Measurements from ENCODE around the gene ENTREP3. TPM values are rescaled to one million over a fixed set of nuclear protein-coding genes. Genes with fewer than 3 reads are reported as not detected.

ENTREP3 gene
- total and polyA plus RNA-seq, 4 donors: 8.4 to 28.7 (median 12.9) TPM

DNA sequence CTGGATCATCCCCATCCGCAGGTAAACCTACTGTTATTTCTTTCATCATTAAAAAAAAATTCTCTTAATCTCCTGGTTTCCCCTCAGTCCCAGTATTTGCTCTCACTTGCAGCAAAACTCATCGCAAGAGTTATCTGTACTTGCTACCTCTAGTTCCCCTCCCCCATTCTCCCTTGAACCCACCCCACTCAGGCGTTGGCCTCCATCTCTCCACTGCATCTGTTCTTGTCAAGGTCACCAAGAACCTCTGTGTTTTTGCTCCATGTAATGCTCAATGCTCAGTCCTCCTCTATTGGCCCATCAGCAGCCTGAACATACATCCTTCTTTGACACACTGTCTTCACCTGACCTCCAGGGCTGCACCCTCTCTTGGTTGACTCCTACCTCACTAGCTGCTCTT, 41.4 kb upstream of the ENTREP3 start:
- Histone ChIP-seq H3K4me3 (no peak overlapping the region), H3K27ac (ENCODE audit: low read depth in 1 of 2, low read length in 1 of 2) (no peak overlapping the region), H3K9ac (ENCODE audit: insufficient read depth in 1 of 2, low read length in 2 of 2) (no peak overlapping the region), H3K27me3 (ENCODE audit: control insufficient read depth in 3 of 3, insufficient read depth in 3 of 3, low read length in 2 of 3) (peaks cover 0 to 50% (median 35%) of the 10 kb centered on the region in 3 donors), H3K4me1 (ENCODE audit: control insufficient read depth in 5 of 5, insufficient read depth in 5 of 5, low read length in 5 of 5) (peaks cover 0 to 6% (median 0%) of the 10 kb centered on the region in 5 donors), H3K36me3 (ENCODE audit: control insufficient read depth in 4 of 4, insufficient read depth in 4 of 4, low read length in 4 of 4) (no peaks in the 10 kb centered on the region), H3K9me3 (ENCODE audit: control insufficient read depth in 4 of 4, insufficient read depth in 3 of 4, low read length in 3 of 4) (peaks cover 0 to 2% (median 0%) of the 10 kb centered on the region in 4 donors)
- TF ChIP-seq, protein P1, sequence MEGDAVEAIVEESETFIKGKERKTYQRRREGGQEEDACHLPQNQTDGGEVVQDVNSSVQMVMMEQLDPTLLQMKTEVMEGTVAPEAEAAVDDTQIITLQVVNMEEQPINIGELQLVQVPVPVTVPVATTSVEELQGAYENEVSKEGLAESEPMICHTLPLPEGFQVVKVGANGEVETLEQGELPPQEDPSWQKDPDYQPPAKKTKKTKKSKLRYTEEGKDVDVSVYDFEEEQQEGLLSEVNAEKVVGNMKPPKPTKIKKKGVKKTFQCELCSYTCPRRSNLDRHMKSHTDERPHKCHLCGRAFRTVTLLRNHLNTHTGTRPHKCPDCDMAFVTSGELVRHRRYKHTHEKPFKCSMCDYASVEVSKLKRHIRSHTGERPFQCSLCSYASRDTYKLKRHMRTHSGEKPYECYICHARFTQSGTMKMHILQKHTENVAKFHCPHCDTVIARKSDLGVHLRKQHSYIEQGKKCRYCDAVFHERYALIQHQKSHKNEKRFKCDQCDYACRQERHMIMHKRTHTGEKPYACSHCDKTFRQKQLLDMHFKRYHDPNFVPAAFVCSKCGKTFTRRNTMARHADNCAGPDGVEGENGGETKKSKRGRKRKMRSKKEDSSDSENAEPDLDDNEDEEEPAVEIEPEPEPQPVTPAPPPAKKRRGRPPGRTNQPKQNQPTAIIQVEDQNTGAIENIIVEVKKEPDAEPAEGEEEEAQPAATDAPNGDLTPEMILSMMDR (IDR thresholded peaks at IDR 0.05; ENCODE audit: control extremely low read depth, extremely low read depth): no peak
- no peak for DNase-seq
- WGBS, 2 donors: 81 to 90% methylated on average over 3 of the region's 3 CpGs
- ATAC-seq (ENCODE audit: insufficient read depth, low FRiP score): no peak

- ATAC-seq (ENCODE audit: insufficient read depth, low FRiP score): no peak
- TF ChIP-seq, protein P1 (IDR thresholded peaks at IDR 0.05; ENCODE audit: control extremely low read depth, extremely low read depth): no peak
- H3K27me3 ChIP-seq (ENCODE audit: control insufficient read depth in 3 of 3, insufficient read depth in 3 of 3, low read length in 2 of 3): peaks cover 0 to 50% (median 35%) of the 10 kb centered on the region in 3 donors
These were observed 40.6 kb upstream of the ENTREP3 start for GRCh38 chr1:155295942-155296267.

DNA sequence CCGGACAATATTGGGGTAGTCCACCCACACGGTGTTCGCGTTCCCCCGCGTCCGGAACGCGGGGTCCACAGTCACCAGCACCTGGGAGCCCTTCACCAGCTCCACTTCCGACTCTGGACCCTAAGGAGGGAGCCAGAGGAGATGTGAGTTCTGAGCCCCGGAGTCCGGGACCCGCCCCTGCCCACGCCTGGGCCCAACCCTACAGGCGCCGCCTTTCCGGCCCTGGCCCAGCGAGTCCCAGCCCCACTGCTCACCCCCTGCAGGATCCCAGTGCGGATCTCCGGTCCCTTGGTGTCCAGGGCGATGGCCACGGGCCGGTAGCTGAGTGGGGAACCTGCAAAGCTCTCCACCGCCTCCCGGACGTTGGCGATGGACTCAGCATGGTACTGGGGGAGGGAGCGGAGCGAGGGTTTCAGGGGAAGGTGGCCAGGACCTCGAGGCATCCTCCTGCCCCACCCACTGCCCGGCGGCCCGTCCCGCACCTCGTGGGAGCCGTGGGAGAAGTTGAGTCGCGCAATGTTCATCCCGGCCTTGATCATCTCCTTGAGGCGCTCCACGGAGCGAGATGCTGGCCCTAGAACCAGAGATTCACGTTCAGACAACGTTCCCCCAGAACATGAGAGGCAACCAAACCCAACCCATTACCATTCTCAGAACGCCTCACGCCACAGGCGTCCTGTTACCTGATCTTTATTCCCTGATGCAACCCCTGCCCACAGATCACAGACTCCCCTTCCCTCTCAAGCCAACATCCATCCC, 40.1 kb upstream of the ENTREP3 start:
- Histone ChIP-seq H3K27me3 (ENCODE audit: control insufficient read depth in 3 of 3, insufficient read depth in 3 of 3, low read length in 2 of 3) (peaks cover 0 to 50% (median 35%) of the 10 kb centered on the region in 3 donors), H3K36me3 (ENCODE audit: control insufficient read depth in 4 of 4, insufficient read depth in 4 of 4, low read length in 4 of 4) (no peaks in the 10 kb centered on the region), H3K4me3 (no peak overlapping the region), H3K27ac (ENCODE audit: low read depth in 1 of 2, low read length in 1 of 2) (no peak overlapping the region), H3K4me1 (ENCODE audit: control insufficient read depth in 5 of 5, insufficient read depth in 5 of 5, low read length in 5 of 5) (peaks cover 0 to 6% (median 0%) of the 10 kb centered on the region in 5 donors), H3K9me3 (ENCODE audit: control insufficient read depth in 4 of 4, insufficient read depth in 3 of 4, low read length in 3 of 4) (peaks cover 0 to 2% (median 0%) of the 10 kb centered on the region in 4 donors), H3K9ac (ENCODE audit: insufficient read depth in 1 of 2, low read length in 2 of 2) (no peak overlapping the region)
- no peak for DNase-seq
- TF ChIP-seq, protein P1 (IDR thresholded peaks at IDR 0.05; ENCODE audit: control extremely low read depth, extremely low read depth): no peak
- ATAC-seq (ENCODE audit: insufficient read depth, low FRiP score): no peak
- 16 to 18% methylated on average over 46 to 47 of the region's 47 CpGs for WGBS, 2 donors

More at GRCh38 chr1:155295942-155296267, 40.6 kb upstream of the ENTREP3 start:
- Histone ChIP-seq H3K9ac (ENCODE audit: insufficient read depth in 1 of 2, low read length in 2 of 2) (no peak overlapping the region), H3K4me1 (ENCODE audit: control insufficient read depth in 5 of 5, insufficient read depth in 5 of 5, low read length in 5 of 5) (peaks cover 0 to 6% (median 0%) of the 10 kb centered on the region in 5 donors), H3K27ac (ENCODE audit: low read depth in 1 of 2, low read length in 1 of 2) (no peak overlapping the region), H3K4me3 (no peak overlapping the region), H3K9me3 (ENCODE audit: control insufficient read depth in 4 of 4, insufficient read depth in 3 of 4, low read length in 3 of 4) (peaks cover 0 to 2% (median 0%) of the 10 kb centered on the region in 4 donors), H3K36me3 (ENCODE audit: control insufficient read depth in 4 of 4, insufficient read depth in 4 of 4, low read length in 4 of 4) (no peaks in the 10 kb centered on the region)
- 88 to 91% methylated on average over 7 of the region's 7 CpGs for WGBS, 2 donors
- no peak for DNase-seq

All from lung (tissue), 12 donors.